Measurements from ENCODE around the gene HSPA5. TPM values are rescaled to one million over a fixed set of nuclear protein-coding genes. Genes with fewer than 3 reads are reported as not detected.
"Not testable (repeated sequence)": the region's sequence is repeated elsewhere in the genome, so short reads cannot be mapped to it uniquely, and the experiment has no call there.

HSPA5 gene
- total RNA-seq, 2 experiments from 2014 or later, result 179 to 188 TPM

GRCh38 chr9:125233678-125234077, 7.5 kb downstream of the HSPA5 start:
- CTCF ChIA-PET, result interaction anchor here (0.7 to 0.9 kb wide), 2 partner anchors 9 to 144 kb away, joined by 4 read pairs; no protein-coding TSS in a partner anchor
- DNase-seq (no peak), ATAC-seq (peak; percentile 52)
- Mint-ChIP-seq H3K36me3 (ENCODE audit: low read depth) (peaks cover 59% of the 10 kb centered on the region), H3K4me3 (no peak overlapping the region), H3K9me3 (ENCODE audit: low read depth) (no peaks in the 10 kb centered on the region), H3K27ac (no peak overlapping the region), H3K27me3 (no peaks in the 10 kb centered on the region), H3K4me1 (peaks cover 34% of the 10 kb centered on the region)
- intact Hi-C loops (cut with DNase I, micrococcal nuclease), result no loop called here
- POLR2A ChIA-PET, result interaction anchor here (0.8 kb wide), 1 partner anchor 136 kb away, joined by 3 read pairs; no protein-coding TSS in a partner anchor

- intact Hi-C loops (cut with DNase I, micrococcal nuclease), result no loop called here
- no peak for ATAC-seq
Observed at GRCh38 chr9:125227761-125228160, 13.4 kb downstream of the HSPA5 start.

GRCh38 chr9:125224858-125225257, 16.3 kb downstream of the HSPA5 start:
- H3K27ac Mint-ChIP-seq; H3K4me3 Mint-ChIP-seq; H3K4me1 Mint-ChIP-seq; DNase-seq; H3K27me3 Mint-ChIP-seq; intact Hi-C loops (cut with DNase I, micrococcal nuclease); ATAC-seq; H3K9me3 Mint-ChIP-seq (ENCODE audit: low read depth): not testable (repeated sequence)
- POLR2A ChIA-PET, result interaction anchor here (0.7 kb wide), 1 partner anchor 332 kb away, joined by 3 read pairs; no protein-coding TSS in a partner anchor
- H3K36me3 Mint-ChIP-seq (ENCODE audit: low read depth), result peaks cover 27% of the 10 kb centered on the region
- CTCF ChIA-PET, result interaction anchor here (1.1 kb wide), 1 partner anchor 9 kb away, joined by 4 read pairs; no protein-coding TSS in a partner anchor

More at GRCh38 chr9:125227761-125228160, 13.4 kb downstream of the HSPA5 start:
- Mint-ChIP-seq H3K27me3 (no peaks in the 10 kb centered on the region), H3K27ac (no peak overlapping the region), H3K4me3 (no peak overlapping the region), H3K36me3 (ENCODE audit: low read depth) (peaks cover 23% of the 10 kb centered on the region), H3K9me3 (ENCODE audit: low read depth) (no peaks in the 10 kb centered on the region), H3K4me1 (no peaks in the 10 kb centered on the region)
- ChIA-PET POLR2A (no interaction called here), CTCF (interaction anchor here (0.6 kb wide), 1 partner anchor 80 kb away, joined by 7 read pairs; no protein-coding TSS in a partner anchor)
- no peak for DNase-seq

GRCh38 chr9:125218621-125219020, 22.5 kb downstream of the HSPA5 start:
- no peak for ATAC-seq

GRCh38 chr9:125214186-125214585, 27.0 kb downstream of the HSPA5 start:
- H3K4me3 Mint-ChIP-seq, result no peak overlapping the region
- H3K9me3 Mint-ChIP-seq (ENCODE audit: low read depth), result no peaks in the 10 kb centered on the region
- ChIA-PET CTCF (interaction anchor here (1.2 kb wide), 1 partner anchor 10 kb away, joined by 3 read pairs; no protein-coding TSS in a partner anchor), POLR2A (no interaction called here)
- peak overlapping the region; percentile 25 for H3K27ac Mint-ChIP-seq
- peaks cover 44% of the 10 kb centered on the region for H3K36me3 Mint-ChIP-seq (ENCODE audit: low read depth)
- intact Hi-C loops (cut with DNase I, micrococcal nuclease), result no loop called here
- ATAC-seq (no peak), DNase-seq (no peak)
- H3K27me3 Mint-ChIP-seq, result no peaks in the 10 kb centered on the region
- no peaks in the 10 kb centered on the region for H3K4me1 Mint-ChIP-seq

More at GRCh38 chr9:125218621-125219020, 22.5 kb downstream of the HSPA5 start:
- POLR2A ChIA-PET, result no interaction called here
- H3K36me3 Mint-ChIP-seq (ENCODE audit: low read depth), result peaks cover 41% of the 10 kb centered on the region
- no peak for DNase-seq
- H3K4me1 Mint-ChIP-seq, result no peaks in the 10 kb centered on the region
- intact Hi-C loops (cut with DNase I, micrococcal nuclease), result no loop called here
- no peak overlapping the region for H3K4me3 Mint-ChIP-seq
- no peak overlapping the region for H3K27ac Mint-ChIP-seq
- H3K9me3 Mint-ChIP-seq (ENCODE audit: low read depth), result no peaks in the 10 kb centered on the region
- CTCF ChIA-PET, result interaction anchor here (0.6 to 0.7 kb wide), 2 partner anchors 68 to 152 kb away, joined by 3 read pairs; no protein-coding TSS in a partner anchor
- H3K27me3 Mint-ChIP-seq, result no peaks in the 10 kb centered on the region

- no peak overlapping the region for H3K4me3 Mint-ChIP-seq
- ChIA-PET CTCF (interaction anchor here (1.6 kb wide), 1 partner anchor 9 kb away, joined by 3 read pairs; no protein-coding TSS in a partner anchor), POLR2A (no interaction called here)
- intact Hi-C loops (cut with DNase I, micrococcal nuclease), result no loop called here
- H3K27me3 Mint-ChIP-seq, result no peaks in the 10 kb centered on the region
- ATAC-seq (no peak), DNase-seq (no peak)
- H3K9me3 Mint-ChIP-seq (ENCODE audit: low read depth), result no peaks in the 10 kb centered on the region
- peaks cover 44% of the 10 kb centered on the region for H3K36me3 Mint-ChIP-seq (ENCODE audit: low read depth)
- H3K27ac Mint-ChIP-seq, result no peak overlapping the region
- peaks cover 13% of the 10 kb centered on the region for H3K4me1 Mint-ChIP-seq
Observed at GRCh38 chr9:125204477-125204876, 36.7 kb downstream of the HSPA5 start.

GRCh38 chr9:125202846-125203618, 38.1 kb downstream of the HSPA5 start:
- H3K36me3 Mint-ChIP-seq (ENCODE audit: low read depth), result peaks cover 39% of the 10 kb centered on the region
- H3K27ac Mint-ChIP-seq, result no peak overlapping the region
- POLR2A ChIA-PET, result interaction anchor here (0.7 to 0.8 kb wide), 2 partner anchors 16 to 347 kb away, joined by 3 to 4 read pairs; no protein-coding TSS in a partner anchor
- DNase-seq (no peak), ATAC-seq (no peak)
- intact Hi-C loops (cut with DNase I, micrococcal nuclease), result no loop called here
- H3K27me3 Mint-ChIP-seq, result no peaks in the 10 kb centered on the region
- no peaks in the 10 kb centered on the region for H3K9me3 Mint-ChIP-seq (ENCODE audit: low read depth)
- no peak overlapping the region for H3K4me3 Mint-ChIP-seq
- peaks cover 19% of the 10 kb centered on the region for H3K4me1 Mint-ChIP-seq
- CTCF ChIA-PET, result interaction anchor here (0.6 kb wide), 1 partner anchor 98 kb away, joined by 3 read pairs; no protein-coding TSS in a partner anchor

GRCh38 chr9:125200216-125201047, 40.7 kb downstream of the HSPA5 start, which contains the start of gene RABEPK:
Gene RABEPK, plus strand, starts transcription at chr9:125200542. Its CDS starts 2,472 bp downstream, at chr9:125203014.
- no peaks in the 10 kb centered on the region for H3K27me3 Mint-ChIP-seq
- DNase-seq (peak; percentile 95), ATAC-seq (peak; percentile 98)
- ChIA-PET POLR2A (interaction anchor here (0.7 to 0.8 kb wide), 2 partner anchors 10 to 41 kb away, joined by 4 to 6 read pairs; partner anchors contain the start of gene HSPA5), CTCF (interaction anchor here (0.5 to 0.7 kb wide), 2 partner anchors 45 to 135 kb away, joined by 3 read pairs; no protein-coding TSS in a partner anchor)
- peak within 1 kb of the TSS; percentile 83 for H3K4me3 Mint-ChIP-seq
- H3K9me3 Mint-ChIP-seq (ENCODE audit: low read depth), result no peaks in the 10 kb centered on the region
- peaks cover 22% of the 10 kb centered on the region for H3K36me3 Mint-ChIP-seq (ENCODE audit: low read depth)
- peak within 1 kb of the TSS; percentile 80 for H3K27ac Mint-ChIP-seq
- intact Hi-C loops (cut with DNase I, micrococcal nuclease), result loop anchor here (1.0 kb wide), 8 partner anchors 11 to 546 kb away; partner anchors contain the start of genes HSPA5 (in 2 of the 2), PPP6C (in 2 of the 2), GAPVD1 (in 1 of the 2) and GOLGA1 (in 1 of the 2)
- H3K4me1 Mint-ChIP-seq, result peaks cover 30% of the 10 kb centered on the region

- H3K27ac Mint-ChIP-seq; H3K9me3 Mint-ChIP-seq (ENCODE audit: low read depth); H3K4me3 Mint-ChIP-seq; DNase-seq; H3K36me3 Mint-ChIP-seq (ENCODE audit: low read depth); ATAC-seq; intact Hi-C loops (cut with DNase I, micrococcal nuclease); H3K27me3 Mint-ChIP-seq: not testable (repeated sequence)
- ChIA-PET POLR2A (interaction anchor here (0.6 kb wide), 1 partner anchor 41 kb away, joined by 5 read pairs; no protein-coding TSS in a partner anchor), CTCF (interaction anchor here (0.6 kb wide), 1 partner anchor 25 kb away, joined by 3 read pairs; no protein-coding TSS in a partner anchor)
- peaks cover 65% of the 10 kb centered on the region for H3K4me1 Mint-ChIP-seq
Observed at GRCh38 chr9:125195591-125195990, 45.6 kb downstream of the HSPA5 start.

- Mint-ChIP-seq H3K4me1 (peaks cover 64% of the 10 kb centered on the region), H3K27ac (peak overlapping the region; percentile 83), H3K4me3 (peak overlapping the region; percentile 54)
- H3K27me3 Mint-ChIP-seq; H3K36me3 Mint-ChIP-seq (ENCODE audit: low read depth); intact Hi-C loops (cut with DNase I, micrococcal nuclease); H3K9me3 Mint-ChIP-seq (ENCODE audit: low read depth); ATAC-seq: not testable (repeated sequence)
- DNase-seq, result peak; percentile 25
- CTCF ChIA-PET, result interaction anchor here (0.6 kb wide), 1 partner anchor 181 kb away, joined by 3 read pairs; no protein-coding TSS in a partner anchor
- POLR2A ChIA-PET, result interaction anchor here (0.6 kb wide), 1 partner anchor 416 kb away, joined by 9 read pairs; no protein-coding TSS in a partner anchor
Observed at GRCh38 chr9:125194466-125194865, 46.7 kb downstream of the HSPA5 start.

Measured in activated CD4-positive, alpha-beta T cell treated with anti-CD3 and anti-CD28 coated beads for 36 hours (primary cell).